Activated CD4-positive, CD25-positive, alpha-beta regulatory T cell treated with anti-CD3 and anti-CD28 coated beads, Interleukin-2, amount 50 U/mL, for 72 hours (primary cell): ENCODE results near the gene NET1.

Experiments
- DNase-seq: peaks from one replicate; pipeline ENCODE4 v3.0.0; 2021

NET1 gene

DNA sequence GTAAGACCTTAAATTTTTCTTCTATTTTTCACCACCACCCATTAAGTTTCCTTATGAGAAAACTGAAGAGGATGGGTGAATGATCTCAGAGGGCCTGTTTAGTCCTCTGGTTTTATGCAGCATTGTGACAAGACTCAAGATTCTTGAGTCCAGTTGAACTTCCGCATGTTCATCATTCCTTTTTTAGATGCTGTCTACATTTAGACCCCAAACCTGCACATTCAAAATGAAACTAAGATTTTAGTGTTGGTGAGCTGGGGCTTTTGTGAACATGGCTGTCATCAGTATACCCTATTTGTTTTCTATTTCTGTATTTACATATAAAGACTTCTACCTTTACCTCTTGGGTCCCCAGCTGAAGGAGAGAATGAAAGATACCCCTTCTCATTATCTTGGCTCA lies 31.1 kb downstream of the NET1 start:
- DNase-seq: no peak

DNA sequence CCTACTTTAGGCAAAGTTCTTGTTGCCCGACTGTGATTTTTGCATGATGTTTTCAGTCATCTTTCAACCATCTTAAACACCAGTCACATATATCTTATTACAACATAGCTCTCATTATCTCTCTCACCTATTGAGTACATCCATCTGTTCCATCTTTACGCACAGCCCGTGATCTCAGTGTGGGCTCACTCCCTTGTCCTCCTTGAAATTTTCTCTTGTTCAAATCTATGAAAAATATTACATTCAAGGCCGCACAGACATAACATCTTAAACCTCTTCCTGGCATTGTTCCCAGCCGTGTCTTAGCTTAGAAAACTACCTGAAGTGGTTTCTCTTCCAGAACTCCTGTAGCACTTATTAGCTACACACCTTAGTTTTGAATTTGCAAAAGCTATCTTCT lies 32.6 kb downstream of the NET1 start:
- no peak for DNase-seq

DNA sequence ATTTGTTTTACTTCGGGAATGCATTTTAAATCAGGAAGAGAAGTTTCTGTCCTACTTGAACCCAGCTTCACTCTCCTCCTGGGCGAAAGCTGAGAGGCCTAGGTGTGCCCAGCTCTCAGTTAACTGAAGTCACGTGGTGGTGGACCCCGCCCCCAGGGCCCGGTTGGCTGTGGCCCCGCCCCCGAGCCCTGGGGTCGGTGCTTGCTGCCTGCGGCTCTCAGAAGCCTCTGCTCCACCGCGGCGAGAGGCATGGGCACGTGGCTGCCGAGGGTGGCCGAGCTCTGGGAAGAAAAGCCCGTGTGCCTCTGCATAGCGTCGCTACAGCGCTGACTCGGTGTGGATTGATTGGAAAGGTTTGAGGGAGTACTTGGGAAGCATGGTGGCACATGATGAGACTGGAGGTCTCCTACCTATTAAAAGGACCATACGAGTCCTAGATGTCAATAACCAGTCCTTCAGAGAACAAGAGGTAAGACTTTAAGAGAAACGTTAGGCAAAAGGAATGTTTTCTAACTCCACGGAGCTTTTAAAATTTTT lies 34.1 kb downstream of the NET1 start:
- DNase-seq: peak; percentile 77

- no peak for DNase-seq
These were observed 34.7 kb downstream of the NET1 start for GRCh38 chr10:5447056-5447455.

GRCh38 chr10:5447611-5448071 lies 35.3 kb downstream of the NET1 start:
- DNase-seq: no peak

- DNase-seq: no peak
These were observed 36.1 kb downstream of the NET1 start for GRCh38 chr10:5448333-5449001.

DNA sequence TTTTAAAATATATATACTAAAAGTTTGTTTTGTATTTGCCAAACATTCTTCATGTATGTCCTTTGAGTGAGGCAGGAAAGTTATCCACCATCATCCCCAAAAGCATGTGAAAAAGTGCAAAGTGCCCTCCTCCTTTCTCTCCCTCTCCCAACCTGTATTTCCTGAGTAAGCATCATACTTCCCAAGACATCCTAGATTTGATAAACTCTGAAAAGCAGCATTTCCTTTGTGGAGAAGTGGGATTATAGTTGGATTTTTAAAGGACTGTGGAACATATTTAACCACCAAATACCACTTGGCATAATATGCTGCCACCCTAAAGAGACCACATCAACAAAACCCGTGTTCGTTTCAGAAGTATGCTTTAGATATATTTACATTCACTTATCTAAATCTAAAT lies 36.9 kb downstream of the NET1 start:
- no peak for DNase-seq

- DNase-seq: no peak
These were observed 37.5 kb downstream of the NET1 start for GRCh38 chr10:5449823-5450222.

DNA sequence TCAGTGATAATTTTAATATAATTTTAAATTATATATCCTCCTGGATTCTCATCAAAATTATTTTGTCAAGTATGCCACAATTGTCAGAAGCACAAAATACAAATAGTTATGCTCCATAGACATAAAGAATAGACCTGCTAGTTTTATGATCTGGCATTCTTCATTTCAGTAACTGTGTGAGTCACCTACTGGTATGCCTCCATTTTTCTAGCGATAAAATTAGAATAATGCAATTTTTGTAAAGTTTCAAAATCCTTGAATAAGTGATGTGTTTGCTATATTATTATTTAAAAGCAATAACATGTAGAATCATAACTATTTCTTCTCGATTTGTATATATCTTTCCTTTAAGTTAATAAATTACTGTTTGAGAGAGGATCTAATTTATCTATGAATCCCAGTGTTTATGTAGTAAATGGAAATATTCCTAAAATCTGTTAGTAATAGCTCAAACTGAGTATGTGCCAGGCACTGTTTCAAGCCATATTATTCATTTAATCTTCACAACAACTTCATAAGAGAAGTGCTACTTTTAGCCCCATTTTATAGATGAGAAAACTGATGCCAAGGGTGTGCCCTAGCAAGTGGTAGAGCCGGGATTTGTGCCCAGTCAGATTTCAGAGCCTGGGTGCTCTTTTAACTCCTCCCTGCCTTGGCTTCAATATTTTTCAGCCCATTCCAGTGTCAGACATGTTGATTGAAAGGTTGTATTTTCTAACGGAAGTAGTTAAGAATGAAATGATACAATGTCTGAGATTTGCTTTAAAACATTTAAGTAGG lies 38.4 kb downstream of the NET1 start:
- no peak for DNase-seq

DNA sequence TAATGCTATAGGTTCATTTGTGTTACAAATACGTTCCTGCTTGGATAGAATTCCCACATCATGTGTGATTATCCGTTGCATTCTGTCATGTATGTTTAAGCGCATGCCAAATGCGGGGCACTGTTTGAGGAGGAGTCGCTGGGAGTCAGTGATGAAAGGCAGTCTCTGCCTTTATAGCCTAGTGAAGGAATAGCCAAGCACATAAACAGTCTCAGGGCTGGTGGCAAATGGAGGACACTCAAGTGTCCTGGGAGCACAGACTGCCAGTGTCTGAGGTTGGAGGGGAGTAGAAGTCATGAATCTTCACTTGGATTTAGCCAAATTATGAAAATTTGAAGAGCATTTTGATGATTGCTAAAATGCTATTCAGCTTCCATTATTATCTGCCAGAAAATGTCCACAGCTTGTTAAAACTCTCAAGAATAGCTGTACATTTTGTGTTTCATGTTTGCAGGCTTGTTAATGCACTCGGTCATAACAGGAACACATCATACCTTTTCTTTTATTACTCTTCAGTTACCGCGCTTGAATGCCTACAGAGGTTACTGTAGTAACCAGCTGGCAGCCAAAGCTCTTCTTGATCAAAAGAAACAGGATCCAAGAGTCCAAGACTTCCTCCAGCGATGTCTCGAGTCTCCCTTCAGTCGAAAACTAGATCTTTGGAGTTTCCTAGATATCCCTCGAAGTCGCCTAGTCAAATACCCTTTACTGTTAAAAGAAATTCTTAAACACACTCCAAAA lies 41.6 kb downstream of the NET1 start:
- DNase-seq: no peak

DNA sequence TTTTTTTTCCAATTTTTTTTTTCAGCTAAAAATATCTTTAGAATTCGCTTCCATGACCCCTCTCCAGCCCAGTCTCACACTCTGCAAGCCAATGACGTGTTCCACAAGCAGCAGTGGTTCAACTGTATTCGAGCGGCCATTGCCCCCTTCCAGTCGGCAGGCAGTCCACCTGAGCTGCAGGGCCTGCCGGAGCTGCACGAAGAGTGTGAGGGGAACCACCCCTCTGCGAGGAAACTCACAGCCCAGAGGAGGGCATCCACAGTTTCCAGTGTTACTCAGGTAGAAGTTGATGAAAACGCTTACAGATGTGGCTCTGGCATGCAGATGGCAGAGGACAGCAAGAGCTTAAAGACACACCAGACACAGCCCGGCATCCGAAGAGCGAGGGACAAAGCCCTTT lies 44.2 kb downstream of the NET1 start:
- no peak for DNase-seq

GRCh38 chr10:5457741-5458140 lies 45.4 kb downstream of the NET1 start:
- no peak for DNase-seq

DNA sequence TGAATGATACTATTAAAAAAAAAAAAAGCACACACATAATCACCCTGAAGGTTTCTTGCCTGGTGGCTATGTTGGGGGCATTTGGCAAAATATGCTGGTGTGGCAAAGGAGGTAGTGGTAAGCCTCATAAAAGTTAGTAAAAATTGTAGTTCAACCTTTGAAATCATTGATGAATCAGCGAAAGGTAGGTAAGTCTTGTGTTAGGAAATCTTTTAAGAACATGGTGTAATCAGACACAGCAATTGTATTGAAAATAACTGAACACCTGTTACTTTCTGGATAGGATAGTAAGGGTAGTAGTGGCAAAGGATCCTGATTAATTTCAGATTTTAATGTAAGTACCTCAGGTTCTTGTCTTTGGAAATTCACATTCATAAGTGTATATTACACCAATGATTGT lies 46.1 kb downstream of the NET1 start:
- DNase-seq: no peak

DNA sequence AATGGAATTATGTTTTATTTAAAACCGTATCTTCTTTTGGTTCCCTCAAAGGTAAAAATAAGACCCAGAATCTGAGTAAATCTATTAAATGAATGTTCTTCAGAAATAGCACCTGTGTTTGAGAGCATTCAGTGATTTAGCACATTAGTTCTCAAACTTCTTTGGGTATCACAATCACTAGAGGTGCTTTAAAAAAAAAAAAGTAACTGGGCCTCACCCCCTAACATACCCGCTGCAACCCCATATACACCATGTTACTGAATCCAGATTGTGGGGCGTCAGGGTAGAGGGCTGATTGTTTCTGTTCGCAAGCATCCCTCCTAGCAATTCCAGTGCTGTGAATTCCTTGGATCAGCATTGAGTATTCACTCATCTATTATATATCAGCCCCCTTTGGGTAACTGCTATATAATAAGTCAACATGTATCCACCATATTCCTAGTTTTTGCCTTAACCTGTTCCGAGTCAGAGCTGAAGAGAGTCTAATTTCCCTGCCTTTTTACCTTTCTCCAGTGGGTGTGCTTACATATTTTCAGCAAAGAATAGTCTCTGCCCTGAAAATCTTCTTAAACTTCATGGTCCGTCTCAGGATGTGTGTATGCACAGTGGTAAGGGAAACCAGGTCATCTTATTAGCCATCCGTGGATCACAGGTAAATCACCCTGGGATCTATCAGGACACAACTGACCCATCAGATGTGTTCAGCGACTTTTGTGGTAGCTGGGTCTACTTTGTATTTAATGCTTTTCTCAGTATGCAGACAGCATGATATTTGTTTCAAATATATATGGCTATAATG lies 46.8 kb downstream of the NET1 start:
- no peak for DNase-seq

- DNase-seq: no peak
These were observed 48.3 kb downstream of the NET1 start for GRCh38 chr10:5460468-5461202.

DNA sequence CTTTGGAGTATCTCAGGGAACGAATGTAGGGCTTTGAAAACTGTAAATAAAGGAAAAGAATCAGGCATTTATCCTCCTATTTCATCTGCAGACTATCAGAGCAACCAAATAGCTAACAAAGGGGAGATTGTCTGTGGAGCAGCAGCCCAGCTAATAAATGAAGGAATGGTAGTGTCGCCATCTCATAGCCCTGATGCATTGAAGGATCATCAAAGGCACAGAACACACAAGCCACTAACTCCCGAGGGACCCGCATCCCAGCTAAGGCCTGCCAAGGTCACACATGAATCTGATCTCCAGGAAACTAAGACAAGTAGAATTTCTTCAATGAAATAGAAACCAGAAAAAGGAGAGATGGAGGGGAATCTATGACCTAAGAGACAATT lies 48.8 kb downstream of the NET1 start:
- DNase-seq: no peak

- DNase-seq: no peak
These were observed 49.8 kb downstream of the NET1 start for GRCh38 chr10:5461914-5462840.

GRCh38 chr10:5462841-5463293 lies 50.5 kb downstream of the NET1 start:
- no peak for DNase-seq

DNA sequence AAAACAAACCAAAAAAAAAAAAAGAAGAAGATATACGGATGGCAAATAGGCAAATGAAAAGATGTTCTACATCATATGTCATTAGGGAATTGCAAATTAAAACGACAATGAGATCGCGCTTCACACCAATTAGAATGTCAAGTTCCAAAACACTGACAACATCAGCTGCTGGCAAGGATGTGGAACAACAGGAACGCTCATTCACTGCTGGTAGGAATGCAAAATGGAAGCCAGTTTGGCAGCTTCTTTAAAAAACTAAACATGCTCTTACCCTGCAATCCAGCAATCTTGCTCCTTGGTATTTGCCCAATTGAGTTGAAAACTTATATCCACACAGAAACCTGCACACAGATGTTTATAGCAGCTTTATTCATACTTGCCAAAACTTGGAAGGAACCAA lies 52.2 kb downstream of the NET1 start:
- DNase-seq: no peak

- DNase-seq: no peak
These were observed 53.7 kb downstream of the NET1 start for GRCh38 chr10:5465976-5466450.
